NK-92 (cell line): Measurements from ENCODE around the gene PEAK3.

Source experiments
- DNase-seq: peaks from one replicate; lab custom pipeline; 2025; ENCODE audit not compliant: unreplicated experiment; lab: John Stamatoyannopoulos, UW

Gene PEAK3, protein sequence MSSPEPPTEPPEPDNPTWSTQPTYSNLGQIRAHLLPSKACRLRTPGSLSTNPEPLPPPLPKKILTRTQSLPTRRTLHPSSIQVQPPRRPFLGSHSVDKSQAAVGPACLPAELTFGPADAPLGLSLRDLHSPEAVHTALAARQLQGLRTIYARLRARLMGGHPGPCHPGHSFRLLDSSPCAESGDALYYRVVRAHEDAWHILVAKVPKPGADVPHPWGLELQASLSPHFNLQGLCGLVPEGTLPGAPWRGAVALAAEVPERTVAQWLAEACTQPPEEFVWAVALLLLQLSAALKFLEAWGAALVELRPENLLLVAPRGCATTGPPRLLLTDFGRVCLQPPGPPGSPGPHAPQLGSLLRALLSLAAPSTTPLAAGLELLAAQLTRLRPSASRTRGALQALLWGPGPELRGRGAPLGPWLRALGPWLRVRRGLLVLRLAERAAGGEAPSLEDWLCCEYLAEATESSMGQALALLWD

DNA sequence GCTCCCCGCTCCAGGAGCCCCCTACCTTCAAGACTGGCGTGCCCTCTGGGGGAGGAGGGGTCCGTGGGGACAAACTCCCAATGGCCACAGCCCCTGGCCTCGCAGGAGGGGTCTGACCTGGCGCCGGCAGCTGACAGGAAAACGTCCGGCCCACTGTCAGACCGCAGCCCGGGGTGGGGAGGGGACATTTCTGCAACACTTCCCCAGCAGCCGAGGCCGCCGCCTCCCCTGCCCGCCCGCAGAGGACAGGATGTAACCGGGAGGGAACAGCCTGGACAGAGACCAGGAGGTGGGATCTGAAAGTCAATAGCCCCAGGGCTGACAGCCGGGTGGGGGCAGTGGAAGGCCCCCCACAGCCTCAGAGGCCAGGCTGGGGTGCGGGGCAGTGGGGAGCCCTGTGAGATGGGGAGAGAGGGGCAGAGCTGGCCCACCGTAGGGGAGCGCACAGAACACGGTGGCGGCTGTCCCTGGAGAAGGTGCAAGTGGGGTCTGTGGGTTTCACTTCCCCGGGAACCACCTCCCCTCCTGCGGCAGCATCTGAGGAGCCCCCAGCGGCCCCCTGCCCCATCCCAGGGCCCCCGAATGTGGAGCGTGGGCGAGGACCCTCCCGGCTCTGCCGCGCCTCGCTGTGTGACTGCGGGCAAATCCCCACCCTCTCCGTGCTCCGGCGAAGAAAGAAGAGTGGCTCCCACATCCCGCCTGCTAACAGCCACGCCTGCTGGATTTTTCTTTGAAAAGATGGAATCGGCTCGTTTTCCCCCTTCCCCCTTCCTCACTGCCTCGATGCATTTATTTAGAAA is at the start of gene PEAK3:
TSS of gene PEAK3 (minus strand) at position 114 of the 800 bp plus-strand sequence. CDS start 1,244 bp downstream, outside the sequence.
- DNase-seq: no peak

DNA sequence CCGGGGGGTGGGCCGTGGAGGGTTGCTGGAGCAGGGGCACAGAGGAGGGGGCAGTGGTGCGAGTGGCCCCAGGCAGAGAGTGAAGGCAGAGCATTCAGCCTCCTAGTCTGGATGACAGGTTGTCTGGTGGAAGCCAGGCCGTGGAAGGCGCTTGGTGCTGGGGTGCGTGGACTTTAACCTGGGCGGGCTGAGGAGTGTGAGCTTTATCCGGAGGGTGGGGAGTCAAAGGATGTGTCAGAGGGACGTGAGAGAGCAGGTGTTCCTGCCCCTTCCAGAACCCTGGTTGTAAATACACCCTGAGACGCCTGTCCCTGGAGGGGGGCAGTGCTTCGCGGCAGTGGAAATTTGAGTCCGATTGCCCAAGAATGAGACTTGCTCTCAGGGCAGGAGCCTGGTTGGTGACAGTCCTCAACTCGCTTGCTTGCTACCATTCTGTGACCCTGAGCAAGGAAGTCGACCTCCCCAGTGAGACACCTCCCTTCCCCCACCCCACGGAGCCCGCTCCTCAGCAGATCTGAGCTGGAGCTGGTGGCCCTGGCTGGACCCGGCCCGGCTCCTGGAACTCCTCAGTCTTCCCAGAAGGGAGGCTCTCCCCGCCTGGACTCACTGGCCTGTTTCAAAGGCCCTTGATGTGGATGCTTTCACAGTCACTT is 48.8 kb upstream of the PEAK3 start:
- no peak for DNase-seq

DNA sequence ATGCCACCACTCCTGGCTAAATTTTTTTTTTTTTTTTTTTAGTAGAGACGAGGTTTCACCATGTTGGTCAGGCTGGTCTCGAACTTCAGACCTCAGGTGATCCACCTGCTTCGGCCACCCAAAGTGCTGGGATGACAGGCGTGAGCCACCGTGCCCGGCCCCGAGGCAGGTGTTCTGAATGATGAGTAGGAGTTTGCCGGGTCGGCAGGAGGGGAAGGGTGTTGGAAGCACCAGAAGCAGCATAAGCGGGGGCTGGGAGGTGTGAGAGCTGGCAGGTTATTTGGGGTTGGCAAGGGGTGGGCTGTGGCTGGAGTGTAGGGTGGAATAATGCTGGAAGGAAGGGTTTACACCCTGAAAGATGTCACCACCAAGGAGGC is 48.3 kb upstream of the PEAK3 start:
- no peak for DNase-seq

DNA sequence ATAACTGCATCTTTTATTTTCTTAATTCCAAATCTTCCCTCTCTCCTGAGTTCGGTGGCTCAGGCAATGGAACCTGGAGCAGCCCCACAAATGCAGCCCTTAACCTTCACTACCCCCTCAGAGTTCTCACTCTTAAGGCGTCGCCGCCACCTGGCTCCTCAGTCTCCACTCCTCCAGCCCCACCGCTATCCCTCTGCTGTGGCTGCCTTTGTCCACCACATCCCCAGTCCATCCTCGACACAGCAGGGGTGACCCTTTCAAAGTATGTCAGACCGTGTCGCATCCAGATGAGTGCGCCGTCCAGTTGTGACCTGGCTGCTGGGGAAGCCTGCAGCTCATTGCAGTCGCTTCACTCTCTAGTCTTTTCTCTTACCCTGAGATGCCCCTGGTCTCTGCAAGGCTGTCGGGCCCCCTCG is 47.5 kb upstream of the PEAK3 start:
- no peak for DNase-seq

DNA sequence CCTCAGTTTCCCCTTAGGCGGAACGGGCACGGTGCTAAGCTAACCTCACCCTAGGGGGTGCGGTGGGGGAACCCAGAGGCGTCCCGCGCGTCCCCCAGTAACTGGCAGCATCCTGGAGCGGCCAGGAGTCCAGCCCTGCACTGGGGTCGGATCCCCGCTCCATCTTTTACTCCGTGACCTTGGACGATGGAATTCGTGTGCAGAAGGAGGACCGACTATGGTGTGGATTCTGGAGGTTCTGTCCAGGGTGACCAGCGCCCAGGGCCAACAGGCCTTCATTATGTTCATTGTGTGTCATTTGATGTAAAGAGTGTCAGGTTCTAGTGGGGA is 47.1 kb upstream of the PEAK3 start:
- DNase-seq: no peak

DNA sequence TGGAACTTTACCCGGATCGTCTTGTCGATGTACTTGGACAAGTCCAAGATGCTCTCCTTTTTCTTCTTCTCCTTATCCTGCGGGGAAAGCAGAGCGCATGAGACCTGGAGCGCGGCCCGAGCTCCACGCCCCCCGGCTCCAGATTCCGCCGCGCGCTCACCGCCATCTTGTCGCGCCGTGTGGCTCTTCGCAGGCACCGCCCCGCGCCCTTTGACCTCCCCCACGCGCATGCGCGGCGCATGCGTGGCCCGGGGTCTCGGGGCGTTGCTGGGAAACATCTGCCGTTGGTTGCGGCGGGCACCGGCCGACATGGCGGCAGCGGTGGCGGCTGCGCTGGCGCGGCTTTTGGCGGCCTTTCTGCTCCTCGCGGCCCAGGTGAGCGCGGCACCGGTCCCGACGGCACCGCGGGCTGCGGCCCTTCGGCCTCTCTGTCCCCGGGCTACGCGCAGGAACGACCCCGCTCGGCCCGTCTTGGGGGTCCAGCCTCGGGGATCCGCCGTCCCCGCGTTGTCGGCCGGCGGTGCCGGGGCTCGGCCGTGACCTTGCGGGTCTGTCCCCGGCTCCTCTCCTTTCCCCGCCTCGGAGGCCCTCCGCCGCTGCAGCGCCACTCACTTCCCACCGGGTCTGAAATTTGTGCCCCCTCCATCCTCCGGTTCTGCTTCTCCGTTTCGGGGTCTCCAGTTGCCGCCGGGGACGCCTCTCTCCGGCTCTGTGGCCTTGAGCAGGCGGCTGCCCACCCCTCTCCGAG is 46.6 kb upstream of the PEAK3 start, which contains the start of the genes LSM7 and SPPL2B:
TSS of gene LSM7 (minus strand) at position 186 of the 748 bp plus-strand sequence. CDS start at position 166, 20 bp downstream.
TSS of gene SPPL2B (plus strand) at position 284 of the 748 bp plus-strand sequence. CDS start at position 310, 26 bp downstream.
- DNase-seq: peak; percentile 58

DNA sequence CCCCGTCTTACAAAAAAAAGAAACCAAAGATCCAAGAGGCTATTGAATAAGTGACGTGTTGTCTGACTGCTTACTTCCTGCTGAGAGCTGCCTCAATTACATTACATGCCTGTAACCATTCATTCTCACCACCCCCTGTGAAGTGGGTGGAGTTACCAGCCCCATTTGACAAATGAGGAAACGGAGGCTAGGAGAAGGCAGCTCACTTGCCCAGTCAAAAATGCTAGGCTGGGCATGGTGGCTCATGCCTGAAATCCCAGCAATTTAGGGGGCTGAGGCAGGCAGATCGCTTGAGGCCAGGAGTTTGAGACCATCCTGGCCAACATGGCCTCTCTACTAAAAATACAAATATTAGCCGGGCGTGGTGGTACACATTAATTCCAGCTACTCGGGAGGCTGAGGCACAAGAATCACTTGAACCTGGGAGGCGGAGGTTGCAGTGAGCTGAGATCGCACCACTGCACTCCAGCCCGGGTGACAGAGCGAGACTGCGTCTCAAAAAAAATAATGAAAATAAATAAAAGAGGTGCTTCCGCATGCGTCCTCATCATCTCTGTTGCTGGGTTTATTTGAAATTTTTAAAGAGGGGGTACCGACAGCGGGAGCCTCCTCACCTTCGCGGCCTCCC is 45.9 kb upstream of the PEAK3 start:
- no peak for DNase-seq

DNA sequence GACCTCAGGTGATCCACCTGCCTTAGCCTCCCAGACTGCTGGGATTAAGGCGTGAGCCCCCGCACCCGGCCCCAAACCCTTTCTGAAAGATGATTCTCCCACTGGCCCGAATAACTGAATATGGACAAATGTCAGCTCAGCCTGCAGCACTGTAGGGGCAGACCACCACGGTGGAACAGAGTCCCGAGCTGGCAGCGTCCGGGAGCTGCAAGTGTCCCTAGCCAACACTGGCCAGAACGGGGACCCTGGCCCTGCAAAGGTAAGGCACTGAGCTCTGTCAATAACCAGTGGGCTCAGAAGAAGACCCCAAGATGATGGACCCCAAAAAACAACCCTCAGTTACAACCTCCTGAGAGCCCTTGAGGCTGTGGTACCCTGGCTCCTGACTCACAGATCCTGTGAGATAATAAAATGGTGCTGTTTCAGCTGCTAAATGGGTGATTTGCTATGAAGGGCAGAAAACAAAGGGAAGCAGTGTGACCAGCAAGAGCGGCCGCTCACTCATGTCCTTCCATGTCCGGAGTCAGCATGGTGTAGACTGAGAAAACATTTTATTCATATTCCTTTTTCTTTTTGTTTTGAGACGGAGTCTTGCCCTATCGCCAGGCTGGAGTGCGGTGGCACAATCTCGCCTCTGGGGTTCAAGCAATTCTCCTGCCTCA is 44.9 kb upstream of the PEAK3 start:
- no peak for DNase-seq

DNA sequence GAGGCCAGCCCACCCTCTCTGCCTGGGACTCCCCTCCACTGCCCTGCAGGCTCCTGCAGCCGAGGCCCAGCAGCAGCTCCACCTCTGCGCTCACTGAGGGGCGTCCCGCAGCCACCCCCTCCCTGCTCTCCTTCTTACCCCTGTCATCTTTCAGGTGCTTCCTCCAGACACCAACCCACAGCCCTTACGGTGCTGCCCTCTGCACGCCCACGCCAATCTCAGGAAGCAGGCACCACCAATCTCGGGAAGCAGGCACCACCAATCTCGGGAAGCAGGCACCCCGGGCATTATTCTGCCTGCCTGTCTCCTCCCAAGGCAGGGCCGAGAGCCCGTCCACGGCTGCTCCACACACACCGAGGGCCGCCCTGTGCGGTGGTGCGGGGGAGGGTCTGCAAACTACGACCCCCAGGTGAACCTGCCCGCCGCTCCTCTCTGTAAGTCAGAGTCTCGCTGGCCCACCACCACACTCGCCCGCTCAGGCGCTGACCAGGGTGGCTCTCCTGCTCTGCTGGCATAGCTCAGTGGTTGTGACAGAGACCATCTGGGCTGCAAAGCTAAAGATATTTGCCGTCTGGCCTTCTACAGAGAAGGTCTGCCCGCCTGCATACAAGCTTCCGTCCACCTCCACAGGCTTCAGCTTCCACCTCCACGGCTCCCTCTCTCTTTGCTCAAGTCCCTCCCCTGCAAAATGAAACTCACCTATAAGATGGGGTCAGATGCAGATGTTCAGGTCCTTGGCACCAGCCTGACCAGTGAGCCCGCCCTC is 43.5 kb upstream of the PEAK3 start:
- no peak for DNase-seq

DNA sequence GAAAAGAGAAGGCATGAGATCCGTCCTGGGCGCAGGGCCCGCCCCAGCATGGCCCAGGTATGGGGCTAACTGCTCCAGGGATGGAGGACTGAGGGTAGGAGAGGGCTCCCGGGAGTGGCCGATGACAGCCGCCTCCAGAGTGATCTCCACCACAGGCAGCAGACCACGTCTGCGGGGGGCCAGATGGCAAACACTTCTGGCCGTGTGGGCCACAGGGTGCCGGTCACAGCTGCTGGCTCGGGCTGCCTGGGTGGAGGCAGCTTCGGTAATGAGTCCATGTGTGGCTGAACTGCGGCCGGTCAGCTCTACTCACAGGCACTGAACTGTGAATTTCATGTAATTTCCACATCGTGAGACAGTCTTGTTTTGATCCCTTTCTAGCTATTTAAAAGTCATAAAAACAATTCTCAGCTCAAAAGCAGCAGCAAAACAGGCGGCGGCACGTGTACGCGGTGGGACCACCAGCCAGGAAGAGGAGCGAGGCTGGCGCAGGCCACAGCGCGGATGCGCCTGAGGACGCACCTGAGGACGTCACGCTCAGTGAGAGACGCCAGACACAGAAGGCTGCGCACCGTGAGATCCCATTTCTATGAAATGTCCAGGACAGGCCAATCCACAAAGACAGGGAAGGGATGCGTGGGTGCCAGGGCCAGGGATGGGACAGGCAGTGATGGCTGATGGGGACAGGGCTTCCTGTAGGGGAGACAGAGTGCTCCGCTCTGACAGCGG is 42.4 kb upstream of the PEAK3 start:
- no peak for DNase-seq

DNA sequence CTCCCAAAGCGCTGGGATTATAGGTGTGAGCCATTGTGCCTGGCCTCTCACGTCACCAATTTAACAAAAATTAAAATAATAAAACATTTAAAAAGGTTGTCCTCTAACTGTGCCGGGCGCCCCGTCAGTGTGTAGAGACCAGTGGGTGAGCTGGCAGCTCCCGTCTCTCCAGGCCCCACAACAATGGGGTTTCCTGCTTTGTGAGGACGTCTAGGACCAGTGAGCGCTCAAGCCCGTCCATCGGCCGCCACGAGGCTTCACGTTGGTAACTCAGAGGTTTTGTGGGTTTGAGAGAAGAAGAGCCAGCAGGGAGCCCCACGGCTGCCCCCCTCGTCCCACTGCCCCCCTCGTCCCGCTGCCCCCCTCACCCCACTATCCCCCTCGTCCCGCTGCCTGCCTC is 41.7 kb upstream of the PEAK3 start:
- DNase-seq: no peak

DNA sequence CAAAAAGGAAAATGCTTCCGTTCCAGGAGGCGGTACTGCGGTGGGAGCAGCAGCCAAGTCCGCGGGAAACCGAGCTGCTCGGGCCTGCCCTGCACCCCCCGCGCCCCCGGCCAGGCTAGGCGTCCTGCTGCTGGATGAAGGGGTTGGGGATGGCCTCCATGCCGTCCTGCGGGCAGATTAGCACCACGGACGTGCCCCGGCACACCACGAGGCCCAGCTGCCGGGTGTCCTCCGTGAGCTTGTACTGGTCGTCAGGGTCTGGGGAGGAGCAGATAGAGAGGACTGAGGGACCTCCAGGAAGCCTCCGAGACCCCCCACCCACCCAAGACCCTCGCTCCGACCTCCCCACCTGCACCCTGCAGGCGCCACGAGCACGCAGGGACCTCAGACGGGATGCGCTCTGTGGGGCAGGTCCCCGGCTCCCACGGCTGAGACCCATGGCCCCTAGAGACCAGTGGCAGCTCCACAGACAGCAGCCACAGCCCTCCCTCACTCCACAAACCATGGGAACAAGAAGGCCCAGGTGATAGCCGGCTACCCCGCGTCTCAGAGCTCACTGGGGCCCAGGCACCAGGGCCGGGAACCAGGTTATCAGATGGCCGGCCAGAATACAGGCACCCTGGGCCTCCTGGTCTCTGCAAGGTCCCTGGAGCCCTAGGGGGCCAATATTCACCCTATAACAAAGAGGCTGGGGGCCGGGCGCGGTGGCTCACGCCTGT is 39.7 kb upstream of the PEAK3 start:
- DNase-seq: no peak

DNA sequence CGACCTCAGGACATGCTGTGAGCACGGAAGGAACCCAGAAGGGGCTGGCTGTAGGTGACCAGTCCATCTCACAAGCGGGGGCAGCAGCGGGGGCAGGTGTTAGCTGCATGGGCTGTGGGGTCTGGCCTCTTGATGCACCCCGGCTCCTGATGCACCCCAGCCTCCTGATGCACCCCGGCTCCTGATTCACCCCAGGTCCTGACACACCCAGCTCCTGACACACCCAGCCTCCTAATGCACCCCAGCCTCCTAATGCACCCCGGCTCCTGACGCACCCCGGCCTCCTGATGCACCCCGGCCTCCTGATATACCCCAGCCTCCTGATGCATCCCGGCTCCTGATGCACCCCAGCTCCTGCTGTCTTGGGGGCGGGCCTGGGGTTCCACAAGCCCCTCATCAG is 39.0 kb upstream of the PEAK3 start:
- no peak for DNase-seq

DNA sequence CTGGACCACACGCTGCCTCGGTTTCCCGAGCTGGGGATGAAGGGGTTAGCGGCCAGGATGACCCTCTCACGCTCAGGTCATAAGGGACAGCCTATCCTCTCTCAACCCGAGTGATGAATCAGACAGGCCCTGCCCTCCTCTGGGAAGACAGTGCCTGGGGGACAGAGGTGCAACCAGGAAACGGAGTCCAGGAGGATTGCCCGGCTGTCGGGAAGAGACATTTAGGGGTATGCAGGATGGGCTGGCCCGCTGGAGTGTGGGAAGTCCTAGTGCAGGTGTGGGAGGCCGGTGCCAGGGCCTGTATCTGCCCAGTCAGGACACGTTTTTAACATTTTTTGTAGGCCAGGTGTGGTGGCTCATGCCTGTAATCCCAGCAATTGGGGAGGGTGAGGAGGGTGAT is 38.1 kb upstream of the PEAK3 start:
- DNase-seq: no peak

DNA sequence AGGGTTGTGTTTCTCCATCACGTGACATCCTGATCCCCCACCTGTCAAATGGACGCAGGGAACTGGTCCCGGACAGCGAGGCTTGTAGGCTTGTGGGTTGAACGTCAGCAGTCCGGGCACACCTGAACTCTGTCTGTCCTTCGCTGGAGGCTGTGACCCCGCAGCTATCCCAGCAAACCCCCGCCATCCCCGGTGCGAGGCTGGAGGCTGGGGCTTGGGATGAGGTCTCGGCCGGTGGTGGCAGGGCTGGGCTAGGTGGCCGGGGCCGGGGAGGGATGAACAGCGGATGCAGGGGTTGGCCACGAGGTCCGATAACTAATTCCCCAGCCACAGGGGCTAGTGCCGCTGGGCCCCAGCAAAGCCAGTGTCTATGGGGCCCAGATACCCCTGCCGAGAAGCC is 37.6 kb upstream of the PEAK3 start:
- no peak for DNase-seq

DNA sequence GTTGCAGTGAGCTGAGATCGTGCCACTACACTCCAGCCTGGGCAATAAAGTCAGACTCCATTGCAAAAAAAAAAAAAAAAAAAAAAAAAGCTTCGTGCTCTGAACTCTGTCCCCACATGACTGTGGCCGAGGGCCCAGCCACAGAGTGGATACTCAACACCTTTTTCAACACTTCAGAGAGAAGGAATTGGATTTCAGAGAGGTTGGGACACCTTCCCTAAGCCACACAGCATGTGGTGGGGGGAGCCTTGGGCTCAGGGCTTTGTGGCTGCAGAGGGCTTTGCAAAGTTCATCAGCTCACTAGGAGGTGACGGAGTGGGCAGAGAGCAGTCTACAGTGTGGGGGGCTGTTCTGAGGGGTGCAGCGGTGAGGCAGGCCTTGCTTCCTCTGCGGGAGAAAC is 36.9 kb upstream of the PEAK3 start:
- DNase-seq: no peak

DNA sequence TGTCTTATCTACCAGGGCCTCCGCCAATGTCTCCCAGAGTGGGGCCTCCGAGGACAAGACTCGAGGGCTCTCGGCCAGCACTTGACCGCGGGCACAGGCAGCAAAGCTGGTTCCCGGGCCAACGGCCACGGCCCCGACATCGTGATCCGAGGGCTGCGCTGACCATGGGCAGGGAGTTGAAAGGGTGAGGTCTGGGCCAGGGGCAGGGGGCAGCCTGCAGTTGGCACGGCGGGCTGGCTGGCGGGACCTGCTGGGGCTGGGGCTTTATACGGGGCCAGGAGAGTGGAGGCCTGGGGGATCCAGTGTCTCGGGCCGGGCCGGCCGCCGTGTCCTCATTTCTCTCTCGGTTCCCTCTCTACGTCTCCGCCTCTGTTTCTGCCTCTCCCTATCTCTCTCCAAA is 35.8 kb upstream of the PEAK3 start:
- DNase-seq: no peak

DNA sequence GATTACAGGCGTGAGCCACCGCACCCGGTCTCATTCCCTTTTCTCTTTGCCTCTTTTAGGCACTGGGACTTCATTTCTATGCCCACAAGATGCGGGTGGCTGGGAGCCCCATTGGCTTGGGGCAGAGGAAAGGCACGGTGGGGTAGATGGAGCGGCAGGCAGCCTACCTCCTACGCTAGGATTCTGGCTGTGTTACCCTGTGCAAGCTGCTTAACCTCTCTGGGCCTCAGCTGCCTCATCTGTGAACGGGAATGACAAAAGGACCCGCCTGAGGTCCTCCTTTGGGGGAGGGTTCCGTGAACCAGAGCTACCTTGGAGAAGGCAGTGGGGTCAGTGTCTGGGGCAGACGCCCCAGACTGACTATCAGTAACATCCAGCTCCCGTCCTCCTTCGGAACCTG is 35.3 kb upstream of the PEAK3 start:
- DNase-seq: no peak
